Hepatic stellate cell (primary cell): ENCODE results near the gene CX3CR1.
"Not testable (repeated sequence)": the region's sequence is repeated elsewhere in the genome, so short reads cannot be mapped to it uniquely, and the experiment has no call there.

ENCODE experiments used
- DNase-seq: peaks from one replicate; pipeline ENCODE4 v3.0.0; 2011; ENCODE audit warnings: low spot score

Gene CX3CR1, protein sequence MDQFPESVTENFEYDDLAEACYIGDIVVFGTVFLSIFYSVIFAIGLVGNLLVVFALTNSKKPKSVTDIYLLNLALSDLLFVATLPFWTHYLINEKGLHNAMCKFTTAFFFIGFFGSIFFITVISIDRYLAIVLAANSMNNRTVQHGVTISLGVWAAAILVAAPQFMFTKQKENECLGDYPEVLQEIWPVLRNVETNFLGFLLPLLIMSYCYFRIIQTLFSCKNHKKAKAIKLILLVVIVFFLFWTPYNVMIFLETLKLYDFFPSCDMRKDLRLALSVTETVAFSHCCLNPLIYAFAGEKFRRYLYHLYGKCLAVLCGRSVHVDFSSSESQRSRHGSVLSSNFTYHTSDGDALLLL

DNA sequence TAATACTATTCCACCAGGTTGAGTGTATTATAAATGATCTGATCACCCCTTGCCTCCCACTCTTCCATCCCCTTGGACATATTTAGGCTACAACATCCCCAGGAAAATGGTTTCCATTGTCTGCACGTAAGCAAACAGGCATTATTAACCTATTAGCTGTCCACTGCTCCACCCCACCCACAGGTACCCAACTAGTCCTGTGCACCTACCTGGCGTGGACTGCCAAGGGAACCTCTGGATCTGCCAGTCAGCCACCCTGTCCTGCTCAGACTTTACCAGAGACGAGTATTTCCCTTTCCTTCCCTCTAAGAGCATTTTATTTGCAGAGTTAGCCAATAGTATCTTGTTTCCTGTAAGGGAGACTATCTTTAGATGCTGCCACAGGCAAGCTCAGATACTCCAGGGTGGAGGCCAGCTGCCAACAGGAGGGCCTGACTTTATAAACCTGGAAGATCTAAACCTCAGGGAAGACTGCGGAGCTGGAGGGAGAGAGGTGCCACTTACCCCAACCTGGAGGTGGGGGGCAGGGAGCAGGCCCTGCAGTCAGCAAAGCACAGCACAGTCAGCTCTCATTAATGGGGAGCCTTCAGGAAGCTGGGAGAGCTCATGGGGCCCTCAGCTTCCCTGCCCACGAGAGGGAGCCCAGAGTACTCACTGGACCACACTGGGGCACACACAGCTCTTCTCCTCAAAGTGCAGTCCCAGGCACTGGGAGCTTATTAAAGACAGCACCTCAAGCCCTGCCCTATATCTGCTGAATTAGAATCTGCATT is at the start of gene CX3CR1:
CX3CR1 (minus strand) TSS at position 292 of the 773 bp plus-strand sequence. CDS start 13,527 bp downstream, outside the sequence.
- no peak for DNase-seq

DNA sequence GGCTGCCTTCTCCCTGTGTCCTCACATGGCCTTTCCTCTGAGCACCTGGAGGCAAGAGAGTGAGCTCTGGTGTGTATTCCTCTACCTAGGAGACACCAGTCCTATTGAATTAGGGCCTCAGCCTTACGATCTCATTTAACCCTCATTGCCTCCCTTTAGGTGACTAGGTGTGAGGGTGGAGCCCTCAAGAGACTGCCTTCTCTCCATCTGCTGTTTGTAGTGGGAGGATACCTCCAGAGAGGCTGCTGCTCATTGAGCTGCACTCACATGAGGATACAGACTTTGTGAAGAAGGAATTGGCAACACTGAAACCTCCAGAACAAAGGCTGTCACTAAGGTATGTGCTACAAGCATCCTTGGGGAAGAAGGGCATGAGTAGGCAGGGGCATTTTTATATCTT is 49.7 kb upstream of the CX3CR1 start, which contains the start of gene CCR8:
CCR8 (plus strand) TSS at position 217 of the 400 bp plus-strand sequence. CDS start 2,623 bp downstream, outside the sequence.
- no peak for DNase-seq

DNA sequence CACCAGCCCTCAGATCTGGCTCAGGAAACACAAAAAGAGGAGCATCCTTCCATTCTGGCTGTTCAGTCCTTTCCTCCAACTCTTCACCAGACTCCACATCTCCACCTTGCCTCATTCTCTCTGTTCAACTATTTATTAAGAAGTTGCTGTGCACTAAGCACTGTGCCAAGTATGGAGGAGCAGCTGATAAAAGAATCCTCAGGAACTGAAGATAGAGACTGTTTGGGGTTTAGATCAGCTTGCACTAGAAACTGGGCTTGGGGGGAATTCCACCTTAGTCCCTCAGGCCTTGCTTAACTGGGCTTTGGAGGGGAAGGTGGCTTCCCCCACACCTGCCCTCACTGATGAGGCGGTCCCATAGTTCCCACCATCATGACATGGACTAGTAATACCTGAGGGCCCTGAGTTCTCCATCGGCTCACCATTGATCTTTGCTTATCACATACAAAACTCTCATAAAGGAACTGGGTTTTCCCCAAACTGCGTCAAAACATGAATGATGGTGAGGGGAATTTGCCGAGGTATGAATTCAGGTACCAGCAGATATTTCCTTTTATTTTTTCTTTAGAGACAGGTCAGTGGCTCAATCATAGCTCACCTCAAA is 48.0 kb upstream of the CX3CR1 start:
- no peak for DNase-seq

DNA sequence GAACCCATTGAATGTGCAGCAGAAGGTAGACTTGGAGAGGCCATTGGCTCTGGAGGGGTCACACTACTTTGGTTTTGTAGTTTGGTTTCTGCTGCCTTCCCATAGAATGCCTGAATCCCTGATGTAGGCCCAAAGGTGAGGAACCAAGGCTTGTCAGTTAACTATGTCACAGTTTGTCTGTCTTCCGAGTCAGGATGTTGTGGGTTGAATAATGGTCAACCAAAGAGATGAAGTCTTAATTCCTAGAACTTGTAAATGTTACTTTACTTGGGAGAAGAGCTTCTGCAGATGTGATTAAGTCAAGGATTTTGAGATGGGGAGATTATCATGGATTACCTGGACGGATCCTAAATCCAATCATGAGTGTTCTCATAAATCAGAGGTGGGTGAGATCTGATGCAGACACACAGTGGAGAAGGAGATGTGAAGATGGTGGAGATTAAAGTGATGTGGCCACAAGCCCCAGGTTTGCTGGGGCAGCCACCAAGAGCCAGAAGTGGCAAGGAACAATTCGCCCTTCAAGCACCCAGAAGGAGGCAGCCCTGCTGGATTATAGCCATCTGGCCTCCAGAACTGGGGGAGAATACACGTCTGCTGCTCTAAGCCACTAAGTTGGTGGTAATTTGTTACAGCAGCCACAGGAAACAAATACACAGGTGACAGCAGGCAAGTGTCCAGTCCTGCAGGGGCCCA is 47.4 kb upstream of the CX3CR1 start:
- no peak for DNase-seq

DNA sequence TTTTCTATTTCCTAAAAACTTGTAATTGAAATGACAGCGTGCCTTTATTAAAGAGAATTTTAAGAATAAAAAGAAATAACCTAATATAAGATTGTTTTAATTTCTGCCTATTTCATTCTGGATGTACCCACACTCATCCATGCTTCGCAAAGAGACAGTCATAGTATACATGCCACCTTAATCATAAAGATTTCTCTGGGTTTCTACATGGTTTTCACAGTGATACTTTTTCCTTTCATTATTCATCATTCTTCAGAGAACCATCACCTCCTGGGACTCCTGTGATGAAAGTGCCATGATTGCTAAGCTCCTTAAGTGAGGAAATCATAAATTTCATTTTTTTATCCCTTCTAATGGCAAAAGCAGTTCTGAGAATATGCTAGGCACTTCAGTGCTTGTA is 45.4 kb upstream of the CX3CR1 start:
- DNase-seq: no peak

DNA sequence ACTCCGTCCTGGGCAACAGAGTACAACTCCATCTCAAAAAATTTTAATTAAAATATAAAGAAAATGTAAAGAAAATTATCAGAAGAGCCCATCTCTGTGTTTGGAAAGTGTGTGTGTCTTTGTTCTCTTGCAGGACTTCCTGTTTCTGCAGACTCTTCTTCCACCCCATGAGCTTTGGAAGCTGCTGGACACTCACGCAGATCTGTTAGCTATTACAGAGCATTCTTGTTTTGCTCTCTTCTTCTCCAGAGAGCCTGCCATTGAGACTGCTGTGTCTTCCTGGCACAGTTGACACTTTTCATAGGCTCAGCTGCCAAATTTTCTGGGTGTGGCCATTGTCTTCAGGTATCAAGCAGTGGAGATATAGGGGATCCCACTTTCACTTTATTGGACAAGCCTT is 43.7 kb upstream of the CX3CR1 start:
- no peak for DNase-seq

DNA sequence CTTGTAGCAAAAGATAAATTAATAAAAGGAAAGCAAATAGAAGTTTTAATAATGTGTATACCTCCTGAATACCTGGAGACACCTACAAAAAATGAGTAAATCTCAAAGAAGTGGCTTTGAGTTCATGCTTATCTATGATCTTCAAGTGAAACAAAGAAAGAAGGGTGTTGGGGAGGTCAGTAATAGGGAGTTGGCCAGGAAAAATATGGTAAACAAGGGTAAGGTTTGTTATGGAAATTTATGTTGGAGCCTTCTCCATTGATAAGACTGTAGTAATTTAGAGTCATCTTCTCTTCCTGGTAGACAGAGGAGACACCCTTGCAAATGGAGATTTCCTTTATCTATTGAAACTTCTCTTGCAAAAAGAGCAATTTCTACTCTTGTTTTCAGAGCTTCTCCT is 43.1 kb upstream of the CX3CR1 start:
- no peak for DNase-seq

DNA sequence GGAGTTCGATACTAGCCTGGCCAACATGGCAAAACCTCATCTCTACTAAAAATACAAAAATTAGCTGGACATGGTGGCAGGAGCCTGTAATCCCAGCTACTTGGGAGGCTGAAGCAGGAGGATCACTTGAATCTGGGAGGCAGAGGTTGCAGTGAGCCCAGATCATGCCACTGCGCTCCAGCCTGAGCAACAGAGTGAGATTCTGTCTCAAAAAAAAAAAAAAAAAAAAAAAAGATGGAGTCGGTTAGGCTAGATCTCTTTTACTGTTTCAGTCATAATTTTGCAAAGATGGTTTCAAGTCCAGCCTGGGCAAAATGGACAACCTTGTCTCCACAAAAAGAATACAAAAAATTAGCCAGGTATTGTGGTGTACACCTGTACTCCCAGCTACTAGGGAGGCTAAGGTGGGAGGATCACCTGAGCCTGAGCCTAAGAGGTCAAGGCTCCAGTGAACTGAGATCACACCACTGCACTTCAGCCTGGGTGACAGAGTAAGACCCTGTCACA is 42.4 kb upstream of the CX3CR1 start:
- DNase-seq: not testable (repeated sequence)

DNA sequence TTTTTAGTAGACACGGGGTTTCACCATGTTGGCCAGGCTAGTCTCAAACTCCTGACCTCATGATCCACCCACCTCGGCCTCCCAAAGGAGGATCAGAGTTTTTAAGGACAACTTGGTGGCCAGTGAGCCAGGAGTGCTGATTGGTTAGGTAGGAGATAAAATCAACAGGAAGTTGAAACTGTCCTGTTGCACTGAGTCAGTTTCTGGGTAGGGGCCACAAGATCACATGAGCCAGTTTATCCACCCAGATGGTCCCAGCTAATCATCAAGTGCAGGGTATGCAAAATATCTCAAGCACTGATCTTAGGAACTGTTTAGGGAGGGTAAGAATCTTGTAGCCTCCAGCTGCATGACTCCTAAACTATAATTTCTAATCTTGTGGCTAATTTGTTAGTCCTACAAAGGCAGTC is 41.7 kb upstream of the CX3CR1 start:
- DNase-seq: not testable (repeated sequence)

DNA sequence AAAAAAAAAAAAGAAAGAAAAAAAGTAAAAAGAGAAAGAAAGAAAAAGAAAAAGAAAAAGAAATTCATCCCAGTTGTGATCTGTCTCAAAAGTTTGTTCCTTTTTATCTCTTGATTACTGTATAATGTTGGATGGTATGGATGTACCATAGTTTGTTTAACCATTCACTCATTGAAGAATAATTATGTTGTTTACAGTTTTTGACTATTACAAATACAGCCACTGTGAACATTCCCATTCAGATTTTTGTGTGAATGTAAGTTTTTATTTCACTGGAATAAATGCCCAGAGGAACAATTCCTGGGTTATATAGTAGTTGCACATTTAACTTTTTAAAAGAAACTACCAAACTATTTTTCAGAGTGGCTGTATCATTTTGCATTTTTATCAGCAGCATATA is 39.4 kb upstream of the CX3CR1 start:
- DNase-seq: no peak

DNA sequence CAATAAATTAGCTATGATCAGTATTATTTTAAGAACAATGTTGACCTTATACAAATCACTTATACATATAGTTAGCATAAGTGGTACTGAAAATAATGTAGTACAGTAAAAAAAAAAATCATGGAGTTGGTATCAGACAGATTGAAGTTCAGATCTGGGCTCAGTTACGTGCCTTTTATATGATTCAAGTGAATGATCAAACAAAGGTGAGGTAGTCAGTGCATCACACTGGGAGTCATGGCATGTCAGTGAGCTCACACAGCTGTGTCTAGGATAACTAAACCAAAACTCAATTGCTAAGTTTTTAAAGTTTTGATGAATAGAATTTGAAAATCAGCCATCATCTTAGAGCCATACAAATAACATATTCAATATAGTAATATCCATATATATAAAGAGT is 38.5 kb upstream of the CX3CR1 start:
- no peak for DNase-seq

DNA sequence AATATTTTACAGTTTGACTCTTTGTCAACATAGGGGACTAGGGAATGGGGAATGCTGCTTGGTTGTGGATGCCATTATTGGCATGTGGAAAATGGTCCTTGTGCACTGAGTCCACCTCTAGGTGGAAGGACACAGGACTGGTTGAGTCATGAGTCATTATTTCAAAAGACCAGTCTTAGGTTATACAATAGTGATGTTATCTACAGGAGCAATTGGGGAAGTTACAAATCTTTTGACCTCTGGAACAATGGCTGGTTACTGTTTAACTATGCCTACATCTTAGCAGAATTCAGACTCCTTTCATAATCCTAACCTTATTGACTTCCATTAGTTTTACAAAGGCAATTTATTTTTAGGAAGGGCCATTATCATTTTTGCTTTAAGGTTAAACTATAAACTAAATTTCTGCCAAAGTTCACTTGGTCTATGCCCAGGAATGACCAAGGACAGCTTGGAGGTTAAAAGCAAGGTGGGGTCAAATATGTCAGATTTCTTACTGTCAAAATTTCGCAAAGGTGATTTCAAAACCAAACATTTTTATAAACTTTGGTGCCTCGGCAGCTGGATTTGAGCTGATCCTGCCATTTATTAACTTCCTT is 37.8 kb upstream of the CX3CR1 start:
- no peak for DNase-seq

DNA sequence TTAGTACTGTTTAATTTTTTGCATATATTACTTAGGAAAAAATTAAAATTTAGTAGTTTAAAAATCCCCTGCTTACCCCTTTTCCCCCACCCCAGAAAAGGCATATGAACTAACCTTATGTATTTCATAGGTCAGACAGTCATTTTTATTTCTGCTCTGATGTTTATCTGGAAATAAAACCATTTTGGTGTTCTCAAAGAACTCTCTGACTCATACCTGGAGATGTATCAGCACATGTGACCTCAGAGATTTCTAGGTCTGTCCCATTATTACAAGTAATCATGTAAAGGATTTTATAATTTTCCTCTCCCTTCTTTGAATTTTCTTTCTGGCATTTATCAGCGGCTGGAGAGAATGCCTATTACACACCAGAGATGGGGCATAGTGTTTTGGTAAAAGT is 35.6 kb upstream of the CX3CR1 start:
- DNase-seq: no peak

DNA sequence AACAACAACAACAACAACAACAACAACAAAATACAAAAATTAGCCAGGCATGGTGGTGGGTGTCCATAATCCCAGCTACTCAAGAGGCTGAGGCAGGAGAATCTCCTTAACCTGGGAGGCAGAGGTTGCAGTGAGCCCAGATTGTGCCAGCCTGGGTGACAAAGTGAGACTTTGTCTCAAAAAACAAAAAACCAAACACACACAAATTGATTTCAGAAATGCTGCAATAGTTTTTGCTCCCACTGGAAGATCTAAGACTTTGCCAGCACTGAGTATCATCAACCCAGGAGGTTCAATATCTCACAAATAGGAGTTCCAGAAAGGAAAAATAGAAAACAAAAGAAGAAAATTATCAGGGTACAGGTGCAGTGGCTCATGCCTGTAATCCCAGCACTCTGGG is 33.5 kb upstream of the CX3CR1 start:
- no peak for DNase-seq

DNA sequence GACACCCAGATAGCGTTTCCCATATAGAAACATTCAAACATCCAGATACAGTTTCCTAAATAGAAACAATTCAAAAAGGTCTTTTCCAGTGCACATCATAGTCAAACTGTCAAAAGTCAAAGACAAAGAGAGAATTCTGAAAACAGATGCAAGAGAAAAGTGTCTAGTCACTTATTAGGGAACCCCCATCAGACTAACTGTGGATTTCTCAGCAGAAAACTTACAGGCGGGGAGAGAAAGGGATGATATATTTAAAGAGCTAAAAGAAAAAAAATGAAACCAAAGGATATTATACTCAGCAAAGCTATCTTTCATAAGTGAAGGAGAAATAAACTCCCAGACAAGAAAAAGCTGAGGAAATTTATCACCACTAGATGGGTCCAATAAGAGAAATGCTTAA is 22.3 kb upstream of the CX3CR1 start:
- no peak for DNase-seq

DNA sequence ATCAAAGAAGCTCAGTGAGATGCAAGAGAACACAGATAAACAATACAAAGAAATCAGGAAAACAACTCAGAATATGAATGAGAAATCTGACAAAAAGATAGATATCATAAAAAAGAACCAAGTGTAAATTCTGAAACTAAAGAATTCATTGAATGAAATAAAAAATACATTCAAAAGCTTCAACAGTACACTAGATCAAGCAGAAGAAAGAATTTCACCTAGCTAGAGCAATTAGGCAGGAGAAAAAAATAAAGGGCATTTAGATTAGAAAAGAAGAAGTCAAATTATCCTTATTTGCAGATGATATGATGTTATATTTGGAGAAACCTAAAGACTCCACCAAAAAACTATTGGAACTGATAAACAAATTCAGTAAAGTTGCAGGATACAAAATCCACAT is 19.4 kb upstream of the CX3CR1 start:
- DNase-seq: no peak

DNA sequence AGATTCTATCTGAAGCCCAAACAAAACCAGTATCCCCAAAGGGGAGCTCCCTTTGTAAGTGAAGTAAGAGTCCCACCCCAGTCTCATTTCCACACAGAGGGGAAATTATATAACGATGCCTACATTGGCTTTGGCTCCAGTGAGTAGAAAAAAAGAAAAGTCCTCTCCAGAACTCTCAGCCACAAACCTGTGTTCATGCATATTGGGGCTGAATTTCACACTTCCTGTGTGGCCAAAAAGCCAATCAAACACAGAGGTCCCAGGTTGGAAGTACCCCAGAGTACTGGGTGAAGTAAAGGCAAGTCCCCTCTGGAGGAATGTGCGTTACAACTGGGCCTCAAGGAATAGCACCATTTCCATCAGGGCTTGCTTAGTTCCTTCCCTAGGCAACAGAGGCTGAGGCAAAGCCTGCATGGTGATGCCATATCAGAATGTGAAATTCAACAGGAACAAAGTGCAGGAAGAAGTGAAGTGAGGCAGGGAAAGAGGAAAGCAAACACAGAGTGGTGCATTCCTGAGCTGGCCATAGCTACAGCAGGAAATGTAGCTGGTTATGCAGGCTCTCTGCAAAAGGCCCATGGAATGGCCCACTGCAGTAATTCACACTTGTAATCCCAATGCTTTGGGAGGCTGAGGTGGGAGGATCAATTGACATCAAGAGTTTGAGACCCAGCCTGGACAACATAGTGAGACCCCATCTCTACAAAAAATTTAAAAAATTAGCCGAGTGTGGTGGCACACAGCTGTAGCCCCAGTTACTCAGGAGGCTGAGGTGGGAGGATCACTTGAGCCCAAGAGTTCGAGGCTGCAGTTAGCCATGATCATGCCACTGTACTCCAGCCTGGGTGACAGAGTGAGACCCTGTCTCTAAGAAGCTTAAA is 16.6 kb upstream of the CX3CR1 start:
- DNase-seq: no peak

DNA sequence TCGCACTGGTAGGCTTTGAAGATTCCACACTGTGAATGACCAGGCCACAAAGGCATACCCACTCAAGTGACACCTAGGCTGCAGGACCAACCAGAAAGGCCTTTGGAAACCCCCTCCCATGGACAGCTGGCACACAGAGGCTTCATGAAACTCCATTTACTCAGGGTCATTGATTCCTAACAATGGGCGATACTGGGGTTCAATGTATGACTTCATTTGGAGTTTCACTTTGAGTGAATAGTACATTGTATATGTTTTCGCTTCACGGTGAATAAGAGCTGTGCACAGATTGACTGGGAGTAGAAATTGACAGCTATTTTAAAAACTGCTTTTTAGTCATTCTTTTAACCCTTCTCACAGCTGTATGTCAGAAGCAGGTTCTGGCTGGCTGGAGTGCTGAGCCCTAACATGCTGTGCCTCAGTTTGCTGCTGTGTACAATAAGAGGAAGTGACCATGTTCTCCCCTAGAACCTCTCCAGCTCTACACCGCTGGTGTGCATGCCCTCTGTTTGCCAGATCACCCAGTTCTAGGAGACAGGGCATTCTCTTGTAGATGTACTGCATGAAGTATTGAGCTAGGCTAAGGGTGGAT is 15.4 kb upstream of the CX3CR1 start:
- DNase-seq: no peak

DNA sequence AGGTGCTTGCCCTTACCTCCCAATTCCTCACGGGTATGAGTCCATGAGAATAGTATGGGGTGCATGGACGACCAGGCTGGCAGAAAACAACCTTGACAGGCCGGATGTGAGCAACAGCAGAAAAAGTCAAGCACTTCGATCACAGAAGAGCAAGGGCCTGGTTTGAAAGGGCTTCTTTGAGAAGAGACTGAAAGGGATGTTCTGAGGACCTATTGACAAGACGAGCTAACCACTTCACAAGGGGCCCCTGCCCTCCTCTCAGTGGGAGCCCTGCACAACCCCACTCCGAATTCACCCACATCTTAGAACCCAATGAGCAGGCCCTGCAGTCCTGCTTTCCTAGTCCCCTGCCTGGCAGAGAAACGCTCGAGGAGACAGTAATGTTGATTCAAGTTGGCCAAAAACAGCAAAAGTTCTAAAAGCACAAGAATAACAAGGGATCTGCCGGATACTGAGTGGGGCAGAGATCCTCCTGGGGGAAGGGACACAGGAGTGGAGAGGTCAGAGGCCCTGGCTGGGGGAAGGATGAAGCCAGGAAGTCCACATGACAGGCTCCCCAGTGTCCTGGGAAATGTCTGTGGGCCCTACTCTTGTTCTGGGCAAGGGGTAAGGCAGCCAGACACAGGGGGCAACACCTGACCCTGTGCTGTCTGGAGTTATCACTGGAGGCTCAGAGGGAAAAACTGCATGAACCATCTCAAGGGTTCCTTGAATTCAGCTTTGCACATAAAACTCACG is 14.8 kb upstream of the CX3CR1 start:
- DNase-seq: no peak

DNA sequence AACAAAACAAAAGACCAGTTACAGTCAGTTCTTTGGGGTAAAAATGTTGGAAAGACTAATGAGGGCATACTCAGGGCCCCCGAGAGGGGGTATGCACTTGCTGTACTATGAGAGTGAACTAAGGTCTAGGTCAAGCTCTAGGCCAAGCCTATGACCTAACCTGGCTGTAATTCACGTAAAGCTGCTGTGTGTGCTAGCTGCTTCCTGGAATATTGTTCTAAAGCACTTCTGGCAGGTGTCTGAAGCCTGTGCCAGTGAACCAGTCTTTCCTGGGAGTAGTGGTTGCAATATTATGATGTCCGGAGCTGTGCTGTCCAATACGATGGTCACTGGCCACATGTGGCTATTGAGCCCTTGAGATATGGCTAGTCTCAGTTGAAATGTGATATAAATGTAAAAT is 13.1 kb upstream of the CX3CR1 start:
- no peak for DNase-seq
